GM12892 (cell line): ENCODE data around the gene ELP4.
A peak's percentile ranks its signal among the peaks of the same experiment; 100 is the strongest.

ENCODE experiments used
- DNase-seq: peaks from one replicate; pipeline ENCODE4 v3.0.0; 2011; ENCODE audit not compliant: insufficient read length
- FAIRE-seq: peaks from 2 replicates; lab custom pipeline; 2011; peaks lifted over from hg19 to GRCh38; lab: Jason Lieb, UNC
- POLR2A ChIP-seq: IDR thresholded peaks from 2 replicates; pipeline ENCODE4 v1.6.1; 2011; ENCODE audit warnings: low read depth, low read length, control low read depth
- POLR2AphosphoS5 ChIP-seq: IDR thresholded peaks from 2 replicates; pipeline ENCODE4 v1.6.1; 2011; ENCODE audit warnings: low read depth, low read length, control low read depth
- TAF1 ChIP-seq: IDR thresholded peaks from 2 replicates; pipeline ENCODE4 v1.6.1; 2011; ENCODE audit warnings: low read depth, mild to moderate bottlenecking, control low read depth, low read length, borderline replicate concordance

Gene ELP4

DNA sequence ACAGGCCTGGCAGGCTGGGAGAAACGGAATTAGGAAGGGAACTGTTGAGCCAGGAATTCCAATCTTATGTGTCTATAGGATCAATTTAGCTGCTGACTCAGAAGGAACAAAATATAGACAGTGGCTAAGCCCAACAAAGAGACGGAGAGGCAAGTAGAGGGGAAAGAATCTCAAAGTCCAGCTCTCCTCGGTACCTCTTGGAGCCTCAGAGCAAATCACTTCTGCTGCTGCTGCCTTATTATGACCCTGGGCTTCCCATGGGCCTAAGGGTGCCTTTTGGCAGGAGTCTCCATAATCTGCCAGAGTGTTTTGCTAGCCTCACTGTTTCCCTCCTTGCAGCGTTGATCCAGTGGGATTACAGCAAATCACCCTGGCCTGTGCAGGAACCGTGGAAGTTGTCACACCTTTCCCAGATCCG is 269.8 kb downstream of the ELP4 start:
- FAIRE-seq: no peak
- no peak for TF ChIP-seq POLR2AphosphoS5
- TF ChIP-seq TAF1: no peak
- TF ChIP-seq POLR2A: no peak
- DNase-seq: no peak

DNA sequence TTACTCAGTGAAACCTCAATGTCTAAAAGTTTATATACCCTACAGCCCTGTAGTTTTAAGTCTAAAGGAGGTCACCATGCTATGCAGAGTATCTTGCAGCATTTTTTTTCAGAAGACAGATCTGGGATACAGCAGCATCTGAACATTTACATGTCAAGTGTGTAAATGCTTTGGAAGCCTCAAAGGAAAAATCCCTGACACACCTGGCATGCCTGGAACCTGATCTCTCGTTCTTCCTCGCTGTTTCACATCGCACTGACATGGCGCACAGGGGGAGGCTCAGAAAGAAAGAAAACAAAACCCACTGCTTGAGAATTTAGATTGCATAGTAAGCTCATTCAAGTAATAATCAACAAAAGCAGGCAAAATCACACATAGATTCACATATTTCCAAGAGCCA is 270.5 kb downstream of the ELP4 start:
- no peak for TF ChIP-seq TAF1
- FAIRE-seq (peak; percentile 48), DNase-seq (no peak)

DNA sequence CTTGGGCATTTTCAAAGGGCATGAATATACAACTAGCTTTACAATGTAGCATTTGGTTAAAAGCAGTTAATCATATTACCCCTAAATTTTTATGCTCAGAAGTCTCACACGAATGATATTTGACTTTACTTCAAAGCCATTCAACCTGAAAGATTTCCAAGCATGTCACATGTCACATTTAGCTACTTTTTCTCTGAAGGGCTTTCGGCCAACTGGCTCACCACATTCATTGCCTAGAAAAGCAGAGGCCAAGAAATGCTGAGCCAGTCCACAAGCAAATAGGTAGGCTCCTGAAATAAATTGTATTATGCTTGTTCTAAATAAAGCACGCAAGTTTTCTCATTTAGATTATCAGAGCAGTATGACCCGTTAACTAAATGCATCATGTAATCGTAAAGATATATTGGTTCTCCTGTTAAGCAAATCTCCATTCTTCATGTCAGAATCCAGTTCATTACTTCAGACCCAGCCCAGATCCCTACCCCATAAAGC is 271.0 kb downstream of the ELP4 start:
- FAIRE-seq (no peak), DNase-seq (no peak)
- TF ChIP-seq TAF1: no peak
- no peak for TF ChIP-seq POLR2AphosphoS5
- TF ChIP-seq POLR2A: no peak

DNA sequence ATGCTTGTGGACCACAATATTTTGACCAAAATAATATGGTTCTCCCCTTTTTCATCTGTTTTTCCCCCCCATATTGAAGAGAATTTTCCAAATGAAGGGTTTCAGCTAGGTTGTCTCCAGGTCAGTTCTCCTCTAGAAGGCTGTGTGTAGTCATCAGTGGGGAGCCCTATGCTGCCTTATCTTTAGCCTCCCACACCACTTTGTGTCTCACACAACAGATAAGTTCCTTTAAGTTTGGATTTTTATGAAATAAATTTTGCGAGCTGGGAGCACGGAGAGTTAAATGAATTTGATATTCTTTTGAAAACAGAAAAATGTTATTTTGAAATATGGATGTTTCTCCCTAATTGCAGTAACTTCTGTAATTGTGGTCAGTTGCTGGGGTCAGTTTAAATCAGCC is 272.7 kb downstream of the ELP4 start:
- TF ChIP-seq POLR2A (no peak), TAF1 (no peak), POLR2AphosphoS5 (no peak)
- DNase-seq (no peak), FAIRE-seq (no peak)

DNA sequence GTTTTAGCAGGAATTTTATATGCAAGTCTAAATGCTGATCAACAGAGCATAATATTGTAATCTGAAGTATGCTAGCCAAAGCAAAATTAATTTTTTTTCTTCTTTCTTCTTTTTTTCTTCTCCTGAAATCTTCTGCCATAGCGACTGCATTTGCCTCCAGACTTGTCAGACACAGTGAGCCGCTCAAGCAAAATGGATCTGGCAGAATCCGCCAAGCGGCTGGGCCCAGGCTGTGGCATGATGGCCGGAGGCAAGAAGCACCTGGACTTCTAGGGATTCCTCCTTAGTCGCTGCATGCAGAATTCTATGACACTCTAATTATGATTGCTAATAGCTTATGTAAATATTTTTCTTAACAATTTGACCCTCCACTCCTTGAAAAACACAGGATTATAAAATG is 273.7 kb downstream of the ELP4 start:
- FAIRE-seq (no peak), DNase-seq (no peak)
- no peak for TF ChIP-seq POLR2A
- TF ChIP-seq TAF1: no peak
- no peak for TF ChIP-seq POLR2AphosphoS5

DNA sequence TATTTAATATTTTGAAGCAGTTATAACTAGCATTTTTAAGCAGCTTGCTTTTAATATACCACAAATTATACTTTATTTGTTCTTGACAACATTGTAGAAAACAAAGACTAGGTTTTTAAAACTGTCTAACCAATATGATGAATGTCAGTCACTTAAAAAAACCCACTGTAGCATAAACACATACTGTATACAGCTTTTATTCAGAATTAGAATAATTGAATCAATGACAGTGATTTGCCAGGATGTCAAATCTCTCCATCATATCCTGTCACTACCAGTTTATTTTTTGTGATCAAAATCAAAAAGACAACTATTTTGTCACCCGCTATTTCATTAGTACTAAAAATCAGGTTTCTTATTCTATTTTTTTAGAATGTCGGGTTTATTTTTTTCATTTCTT is 275.0 kb downstream of the ELP4 start:
- no peak for DNase-seq
- TF ChIP-seq POLR2A: no peak
- TF ChIP-seq POLR2AphosphoS5: no peak
- TF ChIP-seq TAF1: no peak

DNA sequence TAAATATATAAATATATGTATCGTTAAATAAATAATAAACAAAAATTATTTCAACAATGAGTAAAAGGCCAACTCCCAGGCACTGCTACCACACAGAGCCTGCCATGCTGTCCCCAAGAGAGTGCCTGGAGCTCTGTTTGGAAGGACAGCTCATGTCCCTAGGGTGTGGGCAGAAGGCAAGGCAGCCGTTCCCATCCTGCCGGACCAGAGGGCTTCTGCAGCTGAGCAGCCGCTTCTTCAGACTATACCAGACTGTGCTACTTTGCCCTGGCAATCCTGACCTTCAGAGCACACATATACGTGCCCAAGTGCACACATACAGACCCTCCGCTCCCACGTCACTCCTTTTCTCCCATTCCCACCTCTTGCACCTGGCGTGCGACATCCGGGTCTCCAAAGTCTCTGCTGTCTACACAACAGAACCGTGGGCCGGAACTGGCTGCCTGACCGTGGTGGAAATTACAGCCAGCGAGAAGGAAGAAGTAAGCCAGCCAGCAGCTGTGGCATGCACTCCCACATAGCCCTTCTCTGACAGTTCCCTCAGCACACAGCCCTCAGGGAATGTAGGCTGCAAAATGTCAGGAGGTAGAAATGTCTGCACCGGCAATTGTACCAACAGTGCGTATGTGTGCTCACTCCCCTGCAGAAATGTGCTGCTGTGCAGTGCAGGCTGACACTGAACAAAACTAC is 277.6 kb downstream of the ELP4 start:
- FAIRE-seq: peak; percentile 51
- TF ChIP-seq TAF1 (no peak), POLR2A (no peak), POLR2AphosphoS5 (no peak)
- DNase-seq: no peak

More for the DNA sequence above, 275.0 kb downstream of the ELP4 start:
- no peak for FAIRE-seq

DNA sequence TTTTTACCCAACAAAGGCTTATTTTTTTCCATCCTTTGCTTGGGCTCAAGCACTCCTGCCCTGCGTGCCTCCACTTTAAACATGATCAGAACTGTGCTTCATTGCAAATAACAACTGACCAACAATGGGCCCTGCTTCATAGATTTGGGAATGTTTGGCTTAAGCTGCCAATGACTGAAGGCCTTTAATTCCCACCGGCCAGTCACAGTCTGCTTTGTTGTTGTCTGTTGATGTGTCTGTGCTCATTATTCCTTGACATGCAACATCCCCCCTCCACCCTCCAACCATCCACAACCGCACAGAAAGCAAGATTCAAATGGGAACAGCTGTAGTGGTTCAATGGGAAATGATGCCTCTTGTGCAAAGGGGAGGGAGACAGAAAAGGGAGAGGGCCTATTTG is 278.5 kb downstream of the ELP4 start:
- FAIRE-seq (no peak), DNase-seq (no peak)
- TF ChIP-seq POLR2AphosphoS5 (no peak), TAF1 (no peak), POLR2A (no peak)

DNA sequence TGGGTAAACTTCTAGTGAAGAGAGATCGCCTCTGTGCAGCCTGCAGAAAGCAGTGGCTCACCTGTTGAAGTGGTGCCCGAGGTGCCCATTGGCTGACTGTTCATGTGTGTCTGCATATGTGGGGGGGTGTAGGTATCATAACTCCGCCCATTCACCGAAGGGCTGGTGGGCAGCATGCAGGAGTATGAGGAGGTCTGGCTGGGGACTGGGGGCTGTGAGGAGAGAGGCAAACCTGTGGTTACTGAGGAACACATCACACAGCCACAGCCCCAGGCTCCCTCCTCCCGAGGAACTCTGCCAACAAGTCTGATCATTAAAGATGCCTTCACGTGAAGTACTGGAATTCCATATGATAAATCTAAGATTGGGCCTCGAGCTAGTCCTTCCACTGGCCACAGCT is 281.1 kb downstream of the ELP4 start:
- FAIRE-seq (no peak), DNase-seq (no peak)
- TF ChIP-seq POLR2A (no peak), TAF1 (no peak), POLR2AphosphoS5 (no peak)

DNA sequence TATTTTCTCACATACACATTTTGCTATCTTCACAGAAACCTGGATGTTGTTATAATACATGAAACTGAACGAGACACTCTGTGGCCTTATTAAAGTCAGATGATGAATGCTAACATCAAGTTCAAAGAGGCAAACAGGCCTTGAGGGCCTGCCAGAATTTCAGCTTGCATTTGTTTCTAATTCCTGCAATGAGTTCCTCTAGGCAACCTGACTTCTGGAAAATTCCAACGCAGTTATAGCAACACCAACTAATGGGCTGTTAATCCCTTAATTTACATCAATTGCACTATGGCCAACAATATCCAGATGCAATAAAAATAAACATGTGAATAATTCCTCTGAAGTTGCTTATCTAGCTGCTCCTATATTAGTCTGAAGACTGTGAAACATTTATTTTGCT is 282.5 kb downstream of the ELP4 start:
- DNase-seq (no peak), FAIRE-seq (no peak)
- TF ChIP-seq TAF1 (no peak), POLR2AphosphoS5 (no peak), POLR2A (no peak)

DNA sequence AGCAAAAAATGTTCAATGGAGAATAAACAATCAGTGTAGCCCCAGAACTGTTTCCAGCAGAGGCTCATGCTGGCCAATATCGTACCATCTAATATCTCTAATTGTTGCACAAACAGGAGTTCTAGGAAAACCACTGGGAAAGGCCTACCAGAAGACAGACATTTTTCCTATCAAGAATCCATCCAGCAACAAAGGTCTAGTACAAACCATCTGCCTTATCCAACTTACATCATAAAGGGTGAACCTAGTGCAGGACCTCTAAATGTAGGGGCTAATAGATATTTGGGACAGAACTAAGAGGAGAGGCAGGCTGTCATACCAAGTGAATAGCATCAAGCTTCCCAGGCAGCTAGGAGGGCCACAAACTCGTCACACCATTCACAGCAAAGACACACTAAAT is 282.9 kb downstream of the ELP4 start:
- TF ChIP-seq POLR2AphosphoS5 (no peak), TAF1 (no peak), POLR2A (no peak)

DNA sequence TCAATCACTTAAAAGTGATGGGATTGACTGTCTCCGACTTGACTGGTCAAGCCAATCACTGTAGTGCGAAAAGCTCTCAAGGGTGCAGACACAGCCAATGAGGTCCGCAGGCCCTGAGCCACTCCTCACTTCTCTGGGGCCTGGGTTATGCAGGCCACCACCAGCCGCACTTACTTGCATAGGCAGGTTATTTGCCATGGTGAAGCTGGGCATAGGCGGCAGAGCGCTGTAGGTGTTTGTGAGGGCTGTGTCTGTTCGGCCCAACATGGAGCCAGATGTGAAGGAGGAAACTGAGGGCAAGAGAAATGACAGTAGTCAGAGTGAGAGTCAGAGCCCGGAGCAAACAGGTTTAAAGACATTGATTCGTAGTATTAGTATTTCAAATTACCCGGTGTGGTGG is 283.7 kb downstream of the ELP4 start:
- TF ChIP-seq TAF1 (no peak), POLR2A (no peak), POLR2AphosphoS5 (no peak)
- no peak for DNase-seq
- no peak for FAIRE-seq

More for the DNA sequence above, 282.9 kb downstream of the ELP4 start:
- FAIRE-seq (no peak), DNase-seq (no peak)
